ENCODE results near the gene ALK. TPM values are rescaled to one million over a fixed set of nuclear protein-coding genes. Genes with fewer than 3 reads are reported as not detected.
A peak's percentile ranks its signal among the peaks of the same experiment; 100 is the strongest.

ALK gene
- total and polyA plus RNA-seq, 2 donors (not counting 1 experiment from before 2014, with no cell fraction given), result not detected

- H3K27me3 ChIP-seq (replicated peaks in 1 of 4; ENCODE audit: control extremely low read depth in 1 of 4, control insufficient read depth in 3 of 4, insufficient read depth in 4 of 4, low read length in 3 of 4), result peaks cover 0 to 41% (median 32%) of the 10 kb centered on the region in 4 experiments
- ATAC-seq (ENCODE audit: low read depth) (peak; percentile 45), DNase-seq (peak; percentile 52)
- intact Hi-C loops (cut with micrococcal nuclease), result no loop called here
- H3K9me3 ChIP-seq (ENCODE audit: control extremely low read depth in 1 of 3, control insufficient read depth in 2 of 3, insufficient read depth in 1 of 3, low read length in 2 of 3), result peaks cover 0 to 20% (median 0%) of the 10 kb centered on the region in 3 donors
- Mint-ChIP-seq H3K9me3 (ENCODE audit: insufficient read depth) (peaks cover 2% of the 10 kb centered on the region), H3K4me3 (no peak overlapping the region), H3K4me1 (peaks cover 15% of the 10 kb centered on the region), H3K27ac (no peak overlapping the region), H3K27me3 (peaks cover 50% of the 10 kb centered on the region)
- no peak overlapping the region for H3K4me3 ChIP-seq (ENCODE audit: control extremely low read depth in 1 of 5, extremely low read depth in 1 of 5, insufficient read depth in 1 of 5, low read depth in 2 of 5, low read length in 4 of 5)
- POLR2A ChIA-PET, result no interaction called here
- H2AFZ ChIP-seq (ENCODE audit: insufficient read depth, low read depth, low read length, poor library complexity, severe bottlenecking), result no peak overlapping the region
- no peaks in the 10 kb centered on the region for H3K79me2 ChIP-seq (ENCODE audit: control insufficient read depth, insufficient read depth, low read length)
- peaks cover 15 to 22% of the 10 kb centered on the region in 2 donors for H3K4me1 ChIP-seq (ENCODE audit: control insufficient read depth in 2 of 2, insufficient read depth in 2 of 2, low read length in 2 of 2)
- no peak overlapping the region for H3K27ac ChIP-seq (ENCODE audit: low read length in 2 of 2)
- H3K9ac ChIP-seq (ENCODE audit: low read length), result no peak overlapping the region
- no peaks in the 10 kb centered on the region for H4K20me1 ChIP-seq (ENCODE audit: control insufficient read depth, insufficient read depth, low read length, poor library complexity, severe bottlenecking)
- no peaks in the 10 kb centered on the region for H3K36me3 ChIP-seq (replicated peaks in 1 of 2; ENCODE audit: control extremely low read depth in 1 of 2, control insufficient read depth in 1 of 2, extremely low read depth in 1 of 2, insufficient read depth in 2 of 2, low read length in 1 of 2)
- no peak overlapping the region for H3K4me2 ChIP-seq (replicated peaks; ENCODE audit: low read depth, low read length, poor library complexity, severe bottlenecking)
- peak; percentile 100 for TF ChIP-seq CTCF (IDR thresholded peaks at IDR 0.05)
- TF ChIP-seq EZH2 (IDR thresholded peaks at IDR 0.05; ENCODE audit: borderline replicate concordance, insufficient read depth, low read depth, low read length, poor library complexity, severe bottlenecking), result no peak
- WGBS (ENCODE audit: insufficient coverage), result 0% methylated on average over 1 of the region's 3 CpGs
- CTCF ChIA-PET, result interaction anchor here (0.6 to 2.6 kb wide), 16 partner anchors 9 to 788 kb away, joined by 3 to 16 read pairs (median 3); no protein-coding TSS in a partner anchor
Observed at GRCh38 chr2:29923110-29923721, 1.8 kb upstream of the ALK start.

- ChIA-PET POLR2A (no interaction called here), CTCF (interaction anchor here (0.6 to 2.6 kb wide), 11 partner anchors 8 to 192 kb away, joined by 3 to 16 read pairs (median 3); no protein-coding TSS in a partner anchor)
- Histone ChIP-seq H3K4me2 (replicated peaks; ENCODE audit: low read depth, low read length, poor library complexity, severe bottlenecking) (no peak overlapping the region), H3K27ac (ENCODE audit: low read length in 2 of 2) (no peak overlapping the region), H3K79me2 (ENCODE audit: control insufficient read depth, insufficient read depth, low read length) (no peaks in the 10 kb centered on the region), H2AFZ (ENCODE audit: insufficient read depth, low read depth, low read length, poor library complexity, severe bottlenecking) (no peak overlapping the region), H3K9me3 (ENCODE audit: control extremely low read depth in 1 of 3, control insufficient read depth in 2 of 3, insufficient read depth in 1 of 3, low read length in 2 of 3) (peaks cover 0 to 20% (median 0%) of the 10 kb centered on the region in 3 donors), H4K20me1 (ENCODE audit: control insufficient read depth, insufficient read depth, low read length, poor library complexity, severe bottlenecking) (no peaks in the 10 kb centered on the region), H3K9ac (ENCODE audit: low read length) (no peak overlapping the region), H3K36me3 (replicated peaks in 1 of 2; ENCODE audit: control extremely low read depth in 1 of 2, control insufficient read depth in 1 of 2, extremely low read depth in 1 of 2, insufficient read depth in 2 of 2, low read length in 1 of 2) (no peaks in the 10 kb centered on the region), H3K4me3 (ENCODE audit: control extremely low read depth in 1 of 5, extremely low read depth in 1 of 5, insufficient read depth in 1 of 5, low read depth in 2 of 5, low read length in 4 of 5) (no peak overlapping the region), H3K27me3 (replicated peaks in 1 of 4; ENCODE audit: control extremely low read depth in 1 of 4, control insufficient read depth in 3 of 4, insufficient read depth in 4 of 4, low read length in 3 of 4) (peaks cover 0 to 43% (median 35%) of the 10 kb centered on the region in 4 experiments), H3K4me1 (ENCODE audit: control insufficient read depth in 2 of 2, insufficient read depth in 2 of 2, low read length in 2 of 2) (peaks cover 15 to 22% of the 10 kb centered on the region in 2 donors)
- ATAC-seq (ENCODE audit: low read depth) (no peak), DNase-seq (no peak)
- TF ChIP-seq CTCF (IDR thresholded peaks at IDR 0.05), result no peak
- no peak for TF ChIP-seq EZH2 (IDR thresholded peaks at IDR 0.05; ENCODE audit: borderline replicate concordance, insufficient read depth, low read depth, low read length, poor library complexity, severe bottlenecking)
- peaks cover 2% of the 10 kb centered on the region for H3K9me3 Mint-ChIP-seq (ENCODE audit: insufficient read depth)
- H3K27ac Mint-ChIP-seq, result no peak overlapping the region
- peak overlapping the region; percentile 53 for H3K4me3 Mint-ChIP-seq
- H3K4me1 Mint-ChIP-seq, result peaks cover 15% of the 10 kb centered on the region
- intact Hi-C loops (cut with micrococcal nuclease), result no loop called here
- WGBS (ENCODE audit: insufficient coverage), result 80% methylated on average over 4 of the region's 4 CpGs
- peaks cover 53% of the 10 kb centered on the region for H3K27me3 Mint-ChIP-seq
Observed at GRCh38 chr2:29922605-29923004, 1.2 kb upstream of the ALK start.
